NT2/D1 (cell line): ENCODE measurements around the gene NR2C2AP.
"Not testable (repeated sequence)": the region's sequence is repeated elsewhere in the genome, so short reads cannot be mapped to it uniquely, and the experiment has no call there.

Experiments
- DNase-seq: peaks from one replicate; pipeline ENCODE4 v3.0.0-alpha.2; 2011; ENCODE audit warnings: low read depth, low spot score
- H3K27me3 ChIP-seq: 2 replicates; pipeline ENCODE4 v1.6.0; 2011; ENCODE audit warnings: mild to moderate bottlenecking; ENCODE audit not compliant: insufficient read length, insufficient read depth
- H3K36me3 ChIP-seq: 2 replicates; pipeline ENCODE4 v1.6.1; 2011; ENCODE audit warnings: mild to moderate bottlenecking, low read length, mixed read lengths; ENCODE audit not compliant: insufficient read depth, insufficient read length
- H3K4me1 ChIP-seq: 2 replicates; pipeline ENCODE4 v1.5.1; 2011; ENCODE audit not compliant: insufficient read depth, insufficient read length
- H3K4me3 ChIP-seq: 2 replicates; pipeline ENCODE4 v1.5.1; 2011; ENCODE audit warnings: low read depth; ENCODE audit not compliant: insufficient read length
- H3K9ac ChIP-seq: 2 replicates; pipeline ENCODE4 v1.6.0; 2011; ENCODE audit warnings: low read depth; ENCODE audit not compliant: insufficient read length
- H3K9me3 ChIP-seq: 2 replicates; pipeline ENCODE4 v1.5.1; 2011; ENCODE audit warnings: mild to moderate bottlenecking, low read length; ENCODE audit not compliant: insufficient read depth
- SUZ12 ChIP-seq: IDR thresholded peaks from 2 replicates; pipeline ENCODE4 v1.6.1; 2011; ENCODE audit not compliant: insufficient read length, insufficient read depth; ENCODE audit errors: extremely low read depth
- YY1 ChIP-seq: IDR thresholded peaks from 2 replicates; pipeline ENCODE4 v1.6.1; 2011; ENCODE audit not compliant: insufficient read length, insufficient read depth
- ZNF274 ChIP-seq: IDR thresholded peaks from 2 replicates; pipeline ENCODE4 v1.6.1; 2011; ENCODE audit warnings: mild to moderate bottlenecking, low read depth, low read length

Gene NR2C2AP

GRCh38 chr19:19224852-19225494, 21.8 kb upstream of the NR2C2AP start:
- H3K27me3 ChIP-seq = peaks cover 32% of the 10 kb centered on the region
- H3K36me3 ChIP-seq = no peaks in the 10 kb centered on the region
- TF ChIP-seq YY1 (no peak), SUZ12 (no peak), ZNF274 (no peak)
- peak overlapping the region; percentile 75 for H3K9ac ChIP-seq
- DNase-seq = peak; percentile 73
- peaks cover 4% of the 10 kb centered on the region for H3K4me1 ChIP-seq
- H3K4me3 ChIP-seq = peak overlapping the region; percentile 40
- H3K9me3 ChIP-seq = peaks cover 6% of the 10 kb centered on the region; the same call in 1 of the 2 replicates

GRCh38 chr19:19224150-19224851, 21.1 kb upstream of the NR2C2AP start:
- peak overlapping the region; percentile 40 for H3K4me3 ChIP-seq
- H3K4me1 ChIP-seq = peaks cover 4% of the 10 kb centered on the region
- H3K9ac ChIP-seq = peak overlapping the region; percentile 75
- no peak for DNase-seq
- peaks cover 6% of the 10 kb centered on the region; the same call in 1 of the 2 replicates for H3K9me3 ChIP-seq
- no peak for TF ChIP-seq SUZ12
- TF ChIP-seq YY1 = no peak
- TF ChIP-seq ZNF274 = no peak
- H3K36me3 ChIP-seq = no peaks in the 10 kb centered on the region
- peaks cover 32% of the 10 kb centered on the region for H3K27me3 ChIP-seq

GRCh38 chr19:19223636-19224035, 20.4 kb upstream of the NR2C2AP start:
- Histone ChIP-seq H3K27me3 (peaks cover 32% of the 10 kb centered on the region), H3K4me3 (no peak overlapping the region)

GRCh38 chr19:19223060-19223459, 19.8 kb upstream of the NR2C2AP start:
- Histone ChIP-seq H3K4me3 (no peak overlapping the region), H3K9ac (no peak overlapping the region), H3K36me3 (no peaks in the 10 kb centered on the region), H3K9me3 (peaks cover 6% of the 10 kb centered on the region; the same call in 1 of the 2 replicates), H3K27me3 (peaks cover 32% of the 10 kb centered on the region), H3K4me1 (peaks cover 4% of the 10 kb centered on the region)
- TF ChIP-seq SUZ12 (no peak), YY1 (no peak), ZNF274 (no peak)
- DNase-seq = no peak

More at GRCh38 chr19:19223636-19224035, 20.4 kb upstream of the NR2C2AP start:
- peaks cover 6% of the 10 kb centered on the region; the same call in 1 of the 2 replicates for H3K9me3 ChIP-seq
- H3K4me1 ChIP-seq = peaks cover 4% of the 10 kb centered on the region
- no peaks in the 10 kb centered on the region for H3K36me3 ChIP-seq
- H3K9ac ChIP-seq = no peak overlapping the region
- DNase-seq = no peak
- no peak for TF ChIP-seq YY1

- DNase-seq, H3K4me3 ChIP-seq, H3K4me1 ChIP-seq, H3K9me3 ChIP-seq, H3K36me3 ChIP-seq, H3K9ac ChIP-seq: not testable (repeated sequence)
- peaks cover 21% of the 10 kb centered on the region for H3K27me3 ChIP-seq
These were observed 17.8 kb upstream of the NR2C2AP start for GRCh38 chr19:19221000-19221399.

GRCh38 chr19:19218911-19219310, 15.7 kb upstream of the NR2C2AP start:
- Histone ChIP-seq H3K36me3 (no peaks in the 10 kb centered on the region), H3K4me3 (no peak overlapping the region), H3K9me3 (peaks cover 2% of the 10 kb centered on the region; the same call in 1 of the 2 replicates), H3K9ac (no peak overlapping the region), H3K27me3 (peaks cover 26% of the 10 kb centered on the region), H3K4me1 (peaks cover 2% of the 10 kb centered on the region)
- no peak for DNase-seq
- TF ChIP-seq SUZ12 (no peak), YY1 (no peak), ZNF274 (no peak)

- Histone ChIP-seq H3K36me3 (no peaks in the 10 kb centered on the region), H3K4me3 (no peak overlapping the region), H3K9ac (no peak overlapping the region), H3K27me3 (peaks cover 40% of the 10 kb centered on the region), H3K9me3 (no peaks in the 10 kb centered on the region), H3K4me1 (peaks cover 8% of the 10 kb centered on the region)
- no peak for TF ChIP-seq ZNF274
- no peak for TF ChIP-seq SUZ12
- TF ChIP-seq YY1 = no peak
- DNase-seq = no peak
These were observed 13.9 kb upstream of the NR2C2AP start for GRCh38 chr19:19217099-19217498.
